ENCODE data around the gene TCP11L2. TPM values are rescaled to one million over a fixed set of nuclear protein-coding genes. Genes with fewer than 3 reads are reported as not detected.

TCP11L2 gene
- total and polyA plus RNA-seq, 9 of the 15 experiments (the other 6 are each of a cell fraction or from before 2014, with no cell fraction given) = 0.39 to 4.5 (median 1.3) TPM

DNA sequence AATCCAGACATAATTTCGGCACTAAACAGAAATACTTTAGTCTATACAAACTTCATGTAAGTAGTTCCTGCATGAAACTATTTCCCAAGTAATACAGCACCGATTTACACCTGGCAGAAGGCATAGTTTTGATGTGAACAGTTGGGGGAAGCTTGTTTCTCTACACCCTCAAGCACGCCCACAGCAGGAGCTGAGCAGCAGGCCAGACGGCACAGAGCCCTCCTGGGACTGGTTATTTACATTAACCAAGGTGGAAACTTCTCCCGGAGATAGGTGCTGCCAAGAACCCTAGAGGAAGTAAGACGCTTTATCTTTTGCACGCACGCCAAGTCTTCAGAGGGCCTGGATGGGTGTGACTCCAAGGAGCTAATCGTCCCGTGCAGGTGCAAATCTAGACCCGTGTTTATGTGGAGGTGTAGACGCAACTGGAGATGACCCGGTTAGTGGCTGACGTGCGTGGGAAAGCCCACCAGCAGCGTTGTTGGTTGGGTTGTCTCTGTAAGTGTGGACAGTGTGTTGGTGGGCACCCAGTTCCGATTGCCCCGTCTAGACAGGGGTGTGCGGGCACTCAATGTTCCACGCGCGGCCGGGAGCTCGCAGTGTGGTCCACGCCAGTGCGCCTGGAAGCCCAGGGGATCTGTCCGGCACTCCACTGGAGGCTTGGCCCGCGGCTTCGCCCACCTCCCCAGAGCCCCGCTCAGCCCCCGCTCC lies 767 bp upstream of the TCP11L2 start (continued):
- TF ChIP-seq PYGO2 (tag; IDR thresholded peaks at IDR 0.05) = 0 out of 2 replicates have a peak, but pooled peaks have one; percentile 10
- TF ChIP-seq ZNF699 (CRISPR knock-in tag; IDR thresholded peaks at IDR 0.05; ENCODE audit: insufficient replicate concordance) = no peak
- no peak for TF ChIP-seq ID3 (CRISPR knock-in tag; IDR thresholded peaks at IDR 0.05)
- TF ChIP-seq ID3 (tag; IDR thresholded peaks at IDR 0.05) = peak; percentile 83
- TF ChIP-seq POU5F1 (IDR thresholded peaks at IDR 0.05; ENCODE audit: borderline replicate concordance, low read depth, low read length, partially characterized antibody) = no peak
- peak; percentile 23; the same call in 1 of the 2 replicates for TF ChIP-seq RBFOX2 (IDR thresholded peaks at IDR 0.05; ENCODE audit: low read depth, low read length)
- peak; percentile 96 to 98 for TF ChIP-seq KDM1A (IDR thresholded peaks at IDR 0.05)
- peak; percentile 96 to 100 for TF ChIP-seq FOXA3 (CRISPR knock-in tag; conservative IDR thresholded peaks at IDR 0.05 in 1 of 2, IDR thresholded peaks at IDR 0.05 in 1 of 2)
- TF ChIP-seq ZKSCAN3 (CRISPR knock-in tag; IDR thresholded peaks at IDR 0.05) = no peak
- peak in 1 of 2 experiments; percentile 83; a peak in 1 of 4 replicates for TF ChIP-seq NONO (IDR thresholded peaks at IDR 0.05; ENCODE audit: low read depth in 2 of 2, low read length in 1 of 2)
- no peak for TF ChIP-seq E2F8 (IDR thresholded peaks at IDR 0.05; ENCODE audit: low read depth, partially characterized antibody)
- no peak for TF ChIP-seq ZNF76 (CRISPR knock-in tag; IDR thresholded peaks at IDR 0.05; ENCODE audit: borderline replicate concordance)
- TF ChIP-seq, protein P1, sequence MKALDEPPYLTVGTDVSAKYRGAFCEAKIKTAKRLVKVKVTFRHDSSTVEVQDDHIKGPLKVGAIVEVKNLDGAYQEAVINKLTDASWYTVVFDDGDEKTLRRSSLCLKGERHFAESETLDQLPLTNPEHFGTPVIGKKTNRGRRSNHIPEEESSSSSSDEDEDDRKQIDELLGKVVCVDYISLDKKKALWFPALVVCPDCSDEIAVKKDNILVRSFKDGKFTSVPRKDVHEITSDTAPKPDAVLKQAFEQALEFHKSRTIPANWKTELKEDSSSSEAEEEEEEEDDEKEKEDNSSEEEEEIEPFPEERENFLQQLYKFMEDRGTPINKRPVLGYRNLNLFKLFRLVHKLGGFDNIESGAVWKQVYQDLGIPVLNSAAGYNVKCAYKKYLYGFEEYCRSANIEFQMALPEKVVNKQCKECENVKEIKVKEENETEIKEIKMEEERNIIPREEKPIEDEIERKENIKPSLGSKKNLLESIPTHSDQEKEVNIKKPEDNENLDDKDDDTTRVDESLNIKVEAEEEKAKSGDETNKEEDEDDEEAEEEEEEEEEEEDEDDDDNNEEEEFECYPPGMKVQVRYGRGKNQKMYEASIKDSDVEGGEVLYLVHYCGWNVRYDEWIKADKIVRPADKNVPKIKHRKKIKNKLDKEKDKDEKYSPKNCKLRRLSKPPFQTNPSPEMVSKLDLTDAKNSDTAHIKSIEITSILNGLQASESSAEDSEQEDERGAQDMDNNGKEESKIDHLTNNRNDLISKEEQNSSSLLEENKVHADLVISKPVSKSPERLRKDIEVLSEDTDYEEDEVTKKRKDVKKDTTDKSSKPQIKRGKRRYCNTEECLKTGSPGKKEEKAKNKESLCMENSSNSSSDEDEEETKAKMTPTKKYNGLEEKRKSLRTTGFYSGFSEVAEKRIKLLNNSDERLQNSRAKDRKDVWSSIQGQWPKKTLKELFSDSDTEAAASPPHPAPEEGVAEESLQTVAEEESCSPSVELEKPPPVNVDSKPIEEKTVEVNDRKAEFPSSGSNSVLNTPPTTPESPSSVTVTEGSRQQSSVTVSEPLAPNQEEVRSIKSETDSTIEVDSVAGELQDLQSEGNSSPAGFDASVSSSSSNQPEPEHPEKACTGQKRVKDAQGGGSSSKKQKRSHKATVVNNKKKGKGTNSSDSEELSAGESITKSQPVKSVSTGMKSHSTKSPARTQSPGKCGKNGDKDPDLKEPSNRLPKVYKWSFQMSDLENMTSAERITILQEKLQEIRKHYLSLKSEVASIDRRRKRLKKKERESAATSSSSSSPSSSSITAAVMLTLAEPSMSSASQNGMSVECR (CRISPR knock-in tag; IDR thresholded peaks at IDR 0.05) = no peak
- TF ChIP-seq, protein P2, sequence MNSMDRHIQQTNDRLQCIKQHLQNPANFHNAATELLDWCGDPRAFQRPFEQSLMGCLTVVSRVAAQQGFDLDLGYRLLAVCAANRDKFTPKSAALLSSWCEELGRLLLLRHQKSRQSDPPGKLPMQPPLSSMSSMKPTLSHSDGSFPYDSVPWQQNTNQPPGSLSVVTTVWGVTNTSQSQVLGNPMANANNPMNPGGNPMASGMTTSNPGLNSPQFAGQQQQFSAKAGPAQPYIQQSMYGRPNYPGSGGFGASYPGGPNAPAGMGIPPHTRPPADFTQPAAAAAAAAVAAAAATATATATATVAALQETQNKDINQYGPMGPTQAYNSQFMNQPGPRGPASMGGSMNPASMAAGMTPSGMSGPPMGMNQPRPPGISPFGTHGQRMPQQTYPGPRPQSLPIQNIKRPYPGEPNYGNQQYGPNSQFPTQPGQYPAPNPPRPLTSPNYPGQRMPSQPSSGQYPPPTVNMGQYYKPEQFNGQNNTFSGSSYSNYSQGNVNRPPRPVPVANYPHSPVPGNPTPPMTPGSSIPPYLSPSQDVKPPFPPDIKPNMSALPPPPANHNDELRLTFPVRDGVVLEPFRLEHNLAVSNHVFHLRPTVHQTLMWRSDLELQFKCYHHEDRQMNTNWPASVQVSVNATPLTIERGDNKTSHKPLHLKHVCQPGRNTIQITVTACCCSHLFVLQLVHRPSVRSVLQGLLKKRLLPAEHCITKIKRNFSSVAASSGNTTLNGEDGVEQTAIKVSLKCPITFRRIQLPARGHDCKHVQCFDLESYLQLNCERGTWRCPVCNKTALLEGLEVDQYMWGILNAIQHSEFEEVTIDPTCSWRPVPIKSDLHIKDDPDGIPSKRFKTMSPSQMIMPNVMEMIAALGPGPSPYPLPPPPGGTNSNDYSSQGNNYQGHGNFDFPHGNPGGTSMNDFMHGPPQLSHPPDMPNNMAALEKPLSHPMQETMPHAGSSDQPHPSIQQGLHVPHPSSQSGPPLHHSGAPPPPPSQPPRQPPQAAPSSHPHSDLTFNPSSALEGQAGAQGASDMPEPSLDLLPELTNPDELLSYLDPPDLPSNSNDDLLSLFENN (IDR thresholded peaks at IDR 0.05; ENCODE audit: low read depth in 2 of 2, low read length in 2 of 2) = peak in 1 of 2 experiments; percentile 95; a peak in 2 of 4 replicates
- no peak for TF ChIP-seq ZNF347 (CRISPR knock-in tag; IDR thresholded peaks at IDR 0.05; ENCODE audit: low read depth)
